Fibroblast of pulmonary artery (primary cell): ENCODE results near the gene CTCF.
A peak's percentile ranks its signal among the peaks of the same experiment; 100 is the strongest.

ENCODE experiments used
- DNase-seq: peaks from one replicate; pipeline ENCODE4 v3.0.0-alpha.2; 2010; ENCODE audit warnings: low read depth
- H3K4me3 ChIP-seq: replicated peaks from 2 replicates; pipeline ENCODE4 v1.5.1; 2011; ENCODE audit warnings: low read depth, mild to moderate bottlenecking, control low read depth, low read length, moderate library complexity
- TF ChIP-seq, protein P1 (sequence below): IDR thresholded peaks from 2 replicates; pipeline ENCODE4 v1.5.1; 2011; ENCODE audit warnings: mild to moderate bottlenecking, control low read depth, low read length, inconsistent platforms; ENCODE audit errors: missing control alignments

The CTCF gene

DNA sequence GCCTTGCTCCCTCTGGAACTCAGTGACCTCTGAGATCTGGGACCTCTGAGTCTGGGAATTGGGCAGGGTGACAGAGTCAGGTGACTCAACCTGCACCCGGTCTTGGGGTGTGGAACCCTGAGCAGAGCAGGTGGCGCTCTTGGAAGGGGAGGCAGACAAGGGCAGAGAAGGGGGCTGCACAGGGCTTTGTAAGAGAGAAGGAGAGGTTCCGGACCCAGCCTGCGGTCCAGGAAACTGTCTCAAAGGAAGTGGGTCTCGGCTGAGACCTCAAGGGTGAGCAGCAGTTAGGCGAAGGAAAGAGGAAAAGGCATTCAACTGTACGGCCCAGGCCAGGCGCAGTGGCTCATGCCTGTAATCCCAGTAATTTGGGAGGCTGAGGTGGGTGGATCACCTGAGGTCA lies 43.6 kb upstream of the CTCF start:
- DNase-seq, result no peak
- no peak overlapping the region for H3K4me3 ChIP-seq
- TF ChIP-seq, protein P1, sequence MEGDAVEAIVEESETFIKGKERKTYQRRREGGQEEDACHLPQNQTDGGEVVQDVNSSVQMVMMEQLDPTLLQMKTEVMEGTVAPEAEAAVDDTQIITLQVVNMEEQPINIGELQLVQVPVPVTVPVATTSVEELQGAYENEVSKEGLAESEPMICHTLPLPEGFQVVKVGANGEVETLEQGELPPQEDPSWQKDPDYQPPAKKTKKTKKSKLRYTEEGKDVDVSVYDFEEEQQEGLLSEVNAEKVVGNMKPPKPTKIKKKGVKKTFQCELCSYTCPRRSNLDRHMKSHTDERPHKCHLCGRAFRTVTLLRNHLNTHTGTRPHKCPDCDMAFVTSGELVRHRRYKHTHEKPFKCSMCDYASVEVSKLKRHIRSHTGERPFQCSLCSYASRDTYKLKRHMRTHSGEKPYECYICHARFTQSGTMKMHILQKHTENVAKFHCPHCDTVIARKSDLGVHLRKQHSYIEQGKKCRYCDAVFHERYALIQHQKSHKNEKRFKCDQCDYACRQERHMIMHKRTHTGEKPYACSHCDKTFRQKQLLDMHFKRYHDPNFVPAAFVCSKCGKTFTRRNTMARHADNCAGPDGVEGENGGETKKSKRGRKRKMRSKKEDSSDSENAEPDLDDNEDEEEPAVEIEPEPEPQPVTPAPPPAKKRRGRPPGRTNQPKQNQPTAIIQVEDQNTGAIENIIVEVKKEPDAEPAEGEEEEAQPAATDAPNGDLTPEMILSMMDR, result no peak

DNA sequence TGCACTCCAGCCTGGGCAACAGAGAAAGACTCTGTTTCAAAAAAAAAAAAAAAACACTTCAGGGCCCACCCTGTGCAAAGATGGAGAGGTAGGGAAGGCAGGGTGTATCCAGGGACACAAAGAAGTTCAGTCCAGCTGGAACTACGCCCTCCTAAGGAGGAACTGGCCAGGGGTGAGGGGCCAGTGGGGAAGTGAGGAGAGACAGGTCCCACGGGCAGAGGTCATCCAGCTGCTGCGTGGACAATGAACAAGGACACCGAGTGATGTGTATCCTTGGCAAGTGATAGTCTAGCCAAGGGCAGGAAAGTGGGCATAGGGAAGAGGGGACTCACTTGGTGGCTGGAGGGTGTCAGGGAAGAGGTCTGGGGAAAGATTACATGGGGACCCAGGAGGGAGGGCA lies 43.1 kb upstream of the CTCF start:
- no peak overlapping the region for H3K4me3 ChIP-seq
- TF ChIP-seq, protein P1, result no peak
- no peak for DNase-seq

DNA sequence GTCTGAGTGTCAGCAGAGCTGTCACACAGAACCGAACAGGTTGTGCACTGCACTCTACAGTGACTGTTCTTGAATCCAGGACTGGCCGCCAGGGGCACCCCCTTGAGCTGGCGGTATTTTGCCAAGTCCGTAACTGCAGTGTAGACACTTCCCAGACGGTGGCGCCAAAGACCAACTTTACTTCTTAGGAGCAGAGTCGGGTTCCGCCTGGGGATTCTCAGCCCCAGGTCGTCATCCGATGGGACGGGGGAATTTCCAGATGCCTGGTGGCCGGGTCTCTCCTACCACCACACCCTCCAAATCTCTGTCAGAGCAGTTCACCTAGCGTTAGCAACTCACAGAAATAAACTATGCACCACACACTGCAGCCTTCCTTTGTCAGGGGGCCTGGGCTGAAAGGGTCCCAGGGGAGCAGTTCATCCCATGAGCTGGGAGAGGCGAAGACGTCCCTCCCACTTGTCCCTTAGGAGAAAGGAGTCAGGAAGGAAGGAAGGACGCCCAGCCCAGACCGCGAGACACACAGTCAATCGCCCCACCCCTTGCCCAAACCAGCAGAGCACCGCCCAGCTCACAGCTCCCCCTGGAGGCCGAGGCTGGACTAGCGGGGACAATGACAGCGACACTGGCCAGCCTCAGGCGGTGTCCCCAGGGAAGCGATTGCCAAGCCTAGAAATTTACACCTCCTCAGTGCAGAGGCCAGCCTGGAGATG lies 41.1 kb upstream of the CTCF start:
- DNase-seq, result peak; percentile 98
- H3K4me3 ChIP-seq, result peak overlapping the region; percentile 60
- TF ChIP-seq, protein P1, result peak; percentile 92

DNA sequence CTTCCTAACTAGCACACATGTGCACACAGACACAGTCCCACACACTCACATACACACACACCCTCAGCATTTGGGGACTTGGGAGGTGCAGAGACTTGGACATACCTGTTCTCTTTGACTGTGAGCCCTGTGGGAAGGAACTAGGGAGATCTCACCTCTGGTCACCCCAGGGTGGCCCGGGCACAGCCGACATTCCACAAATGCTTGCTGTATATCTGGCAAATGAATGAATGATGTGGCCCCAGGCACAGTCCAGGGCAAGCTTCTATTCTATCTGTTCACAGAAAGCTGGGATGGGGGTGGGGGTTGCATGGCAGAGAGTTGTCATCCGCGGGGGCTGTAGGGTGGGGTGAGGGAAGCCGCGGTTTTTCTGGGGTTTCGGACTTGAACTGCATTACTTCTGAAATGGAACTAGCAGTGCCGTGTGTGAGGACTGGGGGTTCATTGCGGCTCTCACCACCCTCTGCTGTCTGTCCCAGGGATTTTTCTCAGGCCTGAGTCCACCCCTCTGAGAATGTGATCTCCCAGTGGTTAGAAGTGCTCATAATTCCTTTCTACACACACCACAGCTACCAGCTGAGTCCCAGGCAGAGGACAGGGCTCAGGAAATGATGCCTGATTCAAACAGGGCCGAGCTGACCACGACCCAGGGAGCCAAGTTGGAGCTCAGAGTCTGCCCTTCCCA lies 37.0 kb upstream of the CTCF start:
- no peak overlapping the region for H3K4me3 ChIP-seq
- TF ChIP-seq, protein P1, result peak; percentile 7
- DNase-seq, result peak; percentile 20

DNA sequence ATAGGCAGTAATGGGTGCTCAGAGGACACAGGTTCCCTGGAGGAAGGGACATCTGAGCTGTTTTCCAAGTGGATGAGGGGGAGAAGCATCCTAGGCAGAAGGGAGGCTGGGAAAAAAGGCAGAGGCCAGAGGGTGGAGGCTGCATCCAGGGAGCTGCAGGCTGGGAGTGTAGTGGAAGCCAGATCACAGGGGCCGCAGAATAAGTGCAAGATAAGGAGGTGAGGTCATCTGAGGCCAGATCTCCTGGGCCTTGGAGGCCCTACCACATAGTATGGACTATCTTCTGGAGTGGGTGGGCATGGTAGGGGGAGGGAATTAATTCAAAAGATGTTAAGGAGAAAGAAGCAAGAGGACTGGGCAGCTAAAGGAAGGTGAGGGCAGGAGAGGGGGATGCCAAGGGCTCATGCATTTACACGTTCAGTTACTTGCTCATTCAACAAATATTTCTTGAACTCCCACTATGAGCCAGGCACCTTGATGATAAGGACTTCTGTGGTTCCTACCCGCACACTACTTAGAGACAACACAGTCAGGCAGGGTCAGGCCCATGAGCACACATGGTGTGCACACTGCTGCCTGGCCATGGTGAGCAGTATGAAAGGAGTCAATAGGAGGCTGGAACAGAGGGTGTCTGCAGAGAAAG lies 36.1 kb upstream of the CTCF start:
- DNase-seq, result peak; percentile 24
- TF ChIP-seq, protein P1, result no peak
- no peak overlapping the region for H3K4me3 ChIP-seq

DNA sequence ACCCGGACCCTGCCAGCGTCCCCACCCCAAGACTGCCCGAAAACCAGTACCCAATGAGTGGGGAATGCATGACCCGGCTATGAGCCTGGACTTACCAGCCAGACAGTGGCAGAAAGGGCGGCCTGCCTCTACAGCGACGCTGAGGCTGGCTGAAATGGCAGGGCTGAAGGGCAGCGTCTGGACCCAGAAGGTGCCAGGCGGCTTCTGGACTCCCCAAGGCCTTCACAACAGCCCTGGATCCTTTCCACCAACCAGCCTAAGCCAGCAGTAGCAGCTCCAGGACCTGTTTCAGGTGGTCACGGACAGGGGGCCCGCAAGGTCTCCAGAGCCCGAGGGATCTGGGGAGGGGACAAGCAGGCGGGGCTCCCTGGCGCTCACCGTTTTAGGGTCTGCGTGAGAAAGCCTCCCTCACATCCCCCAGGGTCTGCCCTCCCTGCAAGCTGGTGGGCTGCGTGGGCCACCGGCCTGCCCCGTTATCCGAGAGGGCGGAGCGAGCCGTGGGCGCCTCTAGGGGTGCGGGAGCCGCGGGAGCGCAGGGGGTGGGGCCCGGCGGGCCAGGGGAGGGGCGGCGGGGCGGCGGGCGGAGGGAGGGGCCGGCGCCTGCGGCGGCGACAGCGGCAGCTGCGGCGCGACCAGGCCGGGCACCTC lies 34.0 kb upstream of the CTCF start, which contains the start of gene RIPOR1:
TSS of gene RIPOR1 (plus strand) at position 608 of the 648 bp plus-strand sequence. CDS start 9,618 bp downstream, outside the sequence.
- TF ChIP-seq, protein P1, result no peak
- H3K4me3 ChIP-seq, result peak within 1 kb of the TSS; percentile 70
- no peak for DNase-seq
